ENCODE measurements around the gene RGPD8.
"Not testable (repeated sequence)": the region's sequence is repeated elsewhere in the genome, so short reads cannot be mapped to it uniquely, and the experiment has no call there.

RGPD8 gene

DNA sequence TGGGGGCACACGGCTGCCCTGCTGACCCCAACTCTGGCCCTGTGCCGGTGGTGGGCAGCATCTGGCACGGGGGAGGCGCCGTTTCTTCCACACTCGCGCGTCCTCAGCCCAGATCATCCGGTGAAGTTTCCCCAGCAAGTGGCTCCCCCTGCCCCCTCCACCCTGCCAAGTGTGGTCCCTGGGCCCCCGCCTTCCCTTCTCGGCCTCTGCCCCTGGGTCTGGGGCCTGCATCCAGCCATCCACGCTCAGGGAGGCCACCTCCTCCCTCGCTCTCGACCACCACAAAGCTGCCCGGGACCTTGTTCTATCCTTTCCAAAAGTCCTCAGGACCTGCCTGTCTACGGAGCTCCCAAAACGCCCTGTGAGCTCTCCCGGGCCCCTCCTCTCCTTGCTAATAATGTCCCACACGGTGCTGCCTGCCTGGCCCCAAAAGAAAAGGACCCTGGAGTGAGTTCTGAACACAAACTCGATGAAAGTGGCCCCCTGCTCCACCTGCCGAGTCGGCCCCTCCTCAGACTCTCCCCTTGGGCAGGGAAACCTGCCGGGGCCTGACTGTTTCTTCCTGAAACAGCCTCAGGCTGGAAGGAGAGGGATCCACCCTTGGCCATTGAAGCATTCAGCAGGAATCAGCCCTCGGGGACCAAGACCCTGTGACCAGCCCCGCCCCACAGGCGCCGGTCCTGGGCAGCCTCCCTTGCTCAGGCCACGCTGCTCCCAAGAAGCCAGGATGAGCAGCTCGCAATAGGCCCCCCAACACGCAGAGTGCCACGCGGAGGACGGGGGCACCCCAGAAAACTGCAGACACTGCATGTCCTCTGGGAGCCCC is 1.7 kb upstream of the RGPD8 start:
- not testable (repeated sequence) for DNase-seq

DNA sequence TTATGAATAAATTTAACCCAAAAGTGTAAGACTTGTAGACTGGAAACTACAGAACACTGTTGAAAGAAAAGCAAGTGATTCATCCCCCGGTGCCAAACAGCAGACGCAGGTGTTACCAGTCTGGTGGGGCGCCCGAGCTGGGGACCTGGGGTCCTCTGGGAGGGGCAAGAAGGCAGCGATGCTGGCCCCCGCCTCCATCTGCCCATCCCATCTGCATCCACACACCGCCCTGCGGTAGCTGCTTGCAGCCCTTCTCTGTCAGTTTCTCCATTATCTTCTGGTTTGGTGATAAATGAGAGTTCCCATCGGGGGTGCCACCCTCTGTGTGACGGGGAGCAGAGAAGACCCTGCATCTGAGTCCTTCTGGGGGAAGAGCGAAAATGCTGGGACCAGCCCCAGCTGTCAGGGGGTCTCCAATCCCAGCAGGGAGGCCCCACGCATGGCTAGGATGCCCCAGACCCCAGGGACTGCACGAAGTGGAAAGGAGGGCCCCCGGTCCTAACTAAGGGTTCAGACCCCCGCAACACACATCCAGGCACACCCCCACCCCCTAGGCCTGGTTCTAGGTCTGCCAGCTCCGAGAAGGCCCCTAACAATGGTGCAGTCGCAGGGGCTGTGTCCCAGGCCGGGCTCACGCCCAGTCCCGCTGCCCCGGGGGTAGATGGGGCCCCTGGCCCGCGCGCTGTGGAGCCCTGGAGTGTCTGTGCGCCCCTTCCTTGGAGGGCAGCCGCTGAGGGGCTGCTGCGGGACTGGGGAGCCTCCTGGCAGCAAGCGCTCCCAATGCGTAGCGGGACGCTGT is 686 bp upstream of the RGPD8 start:
- no peak for DNase-seq

DNA sequence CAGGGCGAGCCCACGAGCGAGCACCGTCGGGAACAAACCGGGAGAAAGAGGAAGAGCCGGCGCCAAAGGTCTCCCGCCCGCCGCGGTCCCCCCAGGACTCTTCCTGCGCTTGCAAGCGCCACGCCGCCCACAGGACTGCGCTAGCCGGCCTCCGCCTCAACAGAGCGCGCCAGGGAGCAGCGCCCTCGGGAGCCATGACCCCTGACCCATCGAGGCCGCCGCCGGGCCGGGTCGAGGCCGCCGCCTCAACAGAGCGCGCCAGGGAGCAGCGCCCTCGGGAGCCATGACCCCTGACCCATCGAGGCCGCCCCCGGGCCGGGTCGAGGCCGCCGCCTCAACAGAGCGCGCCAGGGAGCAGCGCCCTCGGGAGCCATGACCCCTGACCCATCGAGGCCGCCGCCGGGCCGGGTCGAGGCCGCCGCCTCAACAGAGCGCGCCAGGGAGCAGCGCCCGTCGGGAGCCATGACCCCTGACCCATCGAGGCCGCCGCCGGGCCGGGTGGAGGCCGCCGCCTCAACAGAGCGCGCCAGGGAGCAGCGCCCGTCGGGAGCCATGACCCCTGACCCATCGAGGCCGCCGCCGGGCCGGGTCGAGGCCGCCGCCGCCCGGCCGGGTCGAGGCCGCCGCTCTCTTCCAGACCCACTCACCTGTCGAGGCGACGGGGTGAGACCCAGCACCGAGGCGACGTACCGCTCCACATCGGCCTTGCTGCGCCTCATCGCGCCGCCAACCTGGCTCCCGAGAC is 538 bp downstream of the RGPD8 start:
- not testable (repeated sequence) for DNase-seq

DNA sequence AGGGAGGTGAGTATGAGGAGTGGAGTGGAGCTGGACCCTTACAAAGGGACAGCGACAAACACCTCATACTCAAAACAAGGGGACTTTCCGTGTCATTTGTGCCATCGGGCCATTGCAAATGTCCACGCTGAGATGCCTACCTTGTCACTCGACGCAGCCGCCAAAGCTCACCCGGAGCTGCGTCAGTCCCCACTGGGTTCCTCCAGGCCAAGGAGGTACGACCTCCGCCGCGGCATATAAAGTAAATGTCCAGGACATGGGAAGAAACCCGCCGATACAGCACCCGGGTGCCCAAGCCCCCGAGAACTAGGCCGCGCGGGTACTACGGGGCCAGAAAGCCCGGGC is 1.1 kb downstream of the RGPD8 start:
- not testable (repeated sequence) for DNase-seq

DNA sequence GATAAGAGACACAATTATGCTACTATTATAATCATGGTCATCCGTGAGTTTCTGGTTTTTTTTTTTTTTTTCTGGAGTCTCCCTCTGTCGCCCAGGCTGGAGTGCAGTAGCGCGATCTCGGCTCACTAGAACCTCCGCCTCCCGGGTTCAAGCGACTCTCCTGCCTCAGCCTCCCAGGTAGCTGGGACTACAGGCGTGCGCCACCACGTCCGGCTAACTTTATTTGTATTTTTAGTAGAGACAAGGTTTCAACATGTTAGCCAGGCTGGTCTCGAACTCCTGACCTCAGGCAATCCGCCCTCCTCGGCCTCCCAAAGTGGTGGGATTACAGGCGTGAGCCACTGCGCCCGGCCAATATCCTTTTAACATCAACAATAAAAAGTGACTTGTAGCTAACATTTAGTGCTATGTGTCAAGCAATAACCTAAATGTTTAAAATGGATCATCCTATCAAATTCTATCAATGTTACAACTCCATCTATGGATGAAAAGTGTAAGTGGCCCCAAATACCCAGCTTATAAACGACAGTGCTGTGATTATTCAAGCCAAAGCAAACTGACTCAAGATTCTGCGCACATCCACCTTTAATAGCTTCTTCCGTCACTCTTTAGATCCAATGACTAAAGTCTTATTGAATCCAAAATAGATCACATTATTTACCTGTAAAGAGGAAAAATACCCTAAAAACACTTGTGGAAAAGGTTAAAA is 1.7 kb downstream of the RGPD8 start:
- DNase-seq = not testable (repeated sequence)

DNA sequence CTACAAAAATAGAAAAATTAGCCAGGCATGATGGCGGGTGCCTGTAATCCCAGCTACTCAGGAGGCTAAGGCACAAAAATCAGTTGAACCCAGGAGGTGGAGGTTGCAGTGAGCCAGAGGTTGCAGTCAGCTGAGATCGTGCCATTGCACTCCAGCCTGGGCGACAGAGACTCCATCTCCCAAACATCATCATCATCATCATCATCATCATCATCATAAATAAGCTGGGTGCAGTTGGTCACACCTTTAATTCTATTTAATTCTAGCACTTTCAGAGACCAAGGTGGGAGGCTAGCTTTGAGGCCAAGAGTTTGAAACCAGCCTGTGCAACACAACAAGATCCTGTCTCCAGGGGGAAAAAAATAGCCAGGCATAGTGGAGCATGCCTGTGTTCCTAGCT is 8.9 kb downstream of the RGPD8 start:
- DNase-seq = not testable (repeated sequence)

DNA sequence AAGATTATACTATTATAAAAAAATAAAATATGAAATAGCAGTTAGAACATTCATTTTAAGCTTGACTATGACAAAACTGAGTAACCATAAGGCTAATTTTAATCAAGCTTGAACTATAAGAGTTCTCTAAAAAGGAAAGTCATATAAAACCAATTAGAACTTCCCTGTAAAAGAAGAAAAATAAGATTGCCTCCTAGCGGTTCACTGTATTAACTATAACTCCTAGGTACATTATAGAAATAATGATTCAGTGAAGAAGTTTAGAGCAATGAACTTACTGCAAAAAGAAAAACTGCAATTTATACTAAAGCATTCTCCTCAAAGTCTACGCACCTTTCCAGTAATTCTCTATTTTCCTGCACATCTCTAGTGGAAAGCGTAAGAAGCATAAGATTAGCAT is 16.6 kb downstream of the RGPD8 start:
- not testable (repeated sequence) for DNase-seq

DNA sequence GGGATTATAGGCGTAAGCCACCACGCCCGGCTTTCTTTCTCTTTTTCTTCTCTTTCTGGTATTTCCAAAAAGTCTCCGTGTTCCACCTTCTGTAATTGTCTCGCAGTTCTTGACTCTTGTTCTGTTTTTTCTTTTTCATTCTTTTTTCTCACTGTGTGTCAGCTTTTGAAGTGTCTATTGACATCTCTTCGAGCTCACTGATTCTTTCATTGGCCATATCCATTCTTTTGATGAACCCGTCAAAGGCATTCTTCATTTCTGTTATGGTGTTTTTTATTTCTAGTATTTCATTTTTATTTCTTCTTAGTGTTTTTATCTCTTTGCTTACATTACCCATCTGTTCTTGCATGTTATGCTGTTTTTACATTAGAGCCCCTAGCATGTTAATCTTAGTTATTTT is 73.4 kb downstream of the RGPD8 start:
- DNase-seq = not testable (repeated sequence)

DNA sequence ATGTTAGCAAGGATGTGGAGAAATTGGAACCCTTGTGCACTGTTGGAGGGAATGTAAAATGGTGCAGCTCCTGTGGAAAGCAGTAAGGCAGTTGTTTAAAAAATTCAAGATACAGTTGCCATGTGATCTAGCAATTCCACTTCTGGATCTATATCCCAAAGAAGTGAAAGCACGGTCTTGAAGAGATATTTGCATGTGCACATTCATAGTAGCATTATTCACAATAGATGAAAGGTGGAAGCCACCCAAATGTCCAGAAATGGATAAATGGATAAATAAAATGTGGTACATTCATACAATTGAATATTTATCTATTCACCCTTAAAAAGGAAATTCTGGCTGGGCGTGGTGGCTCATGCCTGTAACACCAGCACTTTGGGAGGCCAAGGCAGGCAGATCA is 79.1 kb downstream of the RGPD8 start:
- not testable (repeated sequence) for DNase-seq

DNA sequence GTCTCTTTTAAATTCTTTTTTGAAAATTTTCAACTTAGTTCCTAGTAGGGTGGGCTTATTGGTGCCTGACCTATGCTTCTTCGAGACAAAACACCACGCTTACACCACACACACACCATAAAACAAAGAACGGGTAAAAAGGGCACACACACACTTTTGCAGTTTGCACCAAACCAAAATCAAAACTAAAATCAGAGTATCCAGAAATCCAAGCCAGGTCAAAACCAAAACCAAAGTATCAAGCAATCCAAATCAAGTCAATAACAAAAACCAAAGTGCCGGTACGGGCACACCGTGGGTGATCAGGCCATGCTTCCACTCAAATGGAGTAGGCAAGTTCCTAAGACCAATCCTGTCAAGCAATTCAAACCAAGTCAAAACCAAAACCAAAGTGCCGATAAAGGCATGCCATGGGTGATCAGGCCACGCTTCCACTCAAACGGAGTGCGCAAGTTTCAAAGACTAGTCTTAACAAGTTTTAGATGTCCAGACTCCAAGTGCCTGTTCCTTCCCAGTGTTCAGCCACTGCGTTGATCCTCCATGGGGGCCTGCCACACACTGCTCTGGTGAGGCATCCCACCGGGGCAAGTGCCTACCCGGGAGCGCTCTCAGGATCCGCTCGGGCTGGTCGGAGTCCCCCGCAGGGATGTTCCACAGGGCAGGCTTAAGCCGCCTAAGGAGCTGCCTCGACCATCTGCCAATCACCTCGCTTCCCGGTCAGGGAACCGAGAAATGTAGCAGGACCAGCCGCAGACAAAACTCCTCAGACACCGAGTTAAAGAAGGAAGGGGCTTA is 80.4 kb downstream of the RGPD8 start:
- DNase-seq = not testable (repeated sequence)

DNA sequence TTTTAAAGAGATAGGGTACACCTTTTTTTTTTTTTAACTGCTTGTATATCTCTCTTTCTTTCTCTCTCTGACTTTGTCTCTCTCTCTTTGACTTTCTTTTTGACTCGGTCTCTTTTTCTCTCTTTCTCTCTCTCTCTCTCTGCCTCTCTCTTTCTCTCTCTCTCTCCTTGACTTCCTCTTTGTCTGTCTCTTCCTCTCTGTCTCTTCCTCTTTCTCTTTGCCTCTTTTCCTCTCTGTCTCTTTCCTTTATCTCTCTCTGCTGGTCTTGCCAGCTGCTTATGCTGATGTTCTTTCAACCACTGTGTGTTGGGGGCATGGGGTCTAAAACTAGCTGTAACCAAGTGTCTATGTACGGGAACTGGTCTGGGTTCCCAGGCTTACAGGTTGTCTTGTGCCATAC is 81.2 kb downstream of the RGPD8 start:
- not testable (repeated sequence) for DNase-seq

DNA sequence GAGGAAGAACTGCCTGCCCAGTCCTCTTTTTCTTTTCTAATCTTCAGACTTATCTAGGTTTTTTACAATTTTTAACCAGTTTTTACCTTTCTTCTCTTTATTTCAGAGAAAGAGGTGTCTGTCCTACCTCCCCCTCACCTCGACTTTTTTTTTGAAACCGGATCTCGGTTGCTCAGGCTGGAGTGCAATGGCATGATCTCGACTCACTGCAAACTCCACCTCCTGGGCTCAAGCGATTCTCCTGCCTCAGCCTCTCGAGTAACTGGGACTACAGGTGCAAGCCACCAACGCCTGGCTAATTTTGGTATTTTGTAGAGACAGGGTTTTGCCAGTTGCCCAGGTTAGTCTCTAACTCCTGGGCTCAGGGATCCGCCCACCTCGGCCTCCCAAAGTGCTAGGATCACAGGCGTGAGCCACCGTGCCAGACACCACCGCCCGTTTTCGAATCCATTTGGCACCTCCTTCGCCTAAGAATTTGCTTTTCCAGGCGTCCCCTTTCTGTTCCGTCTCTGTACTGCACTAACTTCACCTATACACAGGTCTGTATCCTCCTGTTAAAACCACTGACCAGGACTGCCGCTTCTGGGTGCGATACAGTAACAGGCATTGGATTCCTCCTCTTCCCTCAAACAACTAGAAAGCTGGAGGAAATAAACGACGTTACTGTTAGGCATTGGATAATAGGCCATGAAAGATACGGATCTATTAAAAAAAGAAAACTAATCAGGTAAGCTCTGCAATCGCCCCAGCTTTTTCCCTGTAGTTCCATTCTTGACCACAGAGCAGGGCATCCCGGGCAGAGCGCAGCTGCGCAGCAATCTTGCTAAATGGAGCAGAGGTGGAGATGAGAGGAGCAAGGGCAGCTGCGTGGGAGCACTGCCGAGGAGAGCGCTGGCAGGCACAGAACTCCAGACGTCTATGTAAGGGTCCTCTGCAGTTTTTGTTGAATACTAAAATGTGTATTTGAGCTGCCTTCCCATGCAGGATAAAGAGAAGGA is 88.1 kb downstream of the RGPD8 start:
- no peak for DNase-seq

DNA sequence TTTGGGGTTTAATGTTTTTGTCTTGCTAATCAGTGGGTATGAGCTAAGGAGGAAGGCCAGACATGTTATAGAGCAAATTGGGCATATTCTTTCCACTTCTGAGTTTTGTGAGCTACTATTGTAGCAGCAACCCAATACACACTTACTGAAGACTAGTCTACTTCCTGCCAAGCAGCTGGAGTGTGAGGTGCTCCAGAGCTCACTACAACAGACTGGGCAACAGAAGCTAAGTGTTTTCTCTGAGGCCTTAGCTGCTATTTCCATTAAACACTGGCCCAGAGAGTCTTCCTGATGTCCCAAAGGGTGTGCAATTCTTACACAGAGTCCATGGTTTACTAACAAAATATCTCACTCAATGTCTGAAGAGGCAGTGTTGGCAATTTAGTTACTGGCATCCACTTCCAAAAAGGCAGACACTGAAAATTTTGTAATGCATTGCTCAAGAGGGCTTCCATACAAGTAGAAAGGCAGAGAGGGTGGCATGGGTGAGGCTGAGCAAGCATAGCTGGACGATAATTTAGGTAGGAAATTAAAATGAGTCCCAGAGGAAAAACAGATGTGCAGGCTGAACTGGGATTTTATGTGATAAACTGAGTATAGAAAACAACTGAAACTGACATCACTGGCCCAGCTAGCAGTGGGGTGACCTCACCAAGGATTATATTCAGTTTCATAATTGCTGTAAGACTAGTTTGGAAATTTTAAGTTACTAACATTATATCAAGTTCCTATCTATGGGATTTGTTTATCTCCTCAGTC is 89.4 kb downstream of the RGPD8 start:
- DNase-seq = no peak

DNA sequence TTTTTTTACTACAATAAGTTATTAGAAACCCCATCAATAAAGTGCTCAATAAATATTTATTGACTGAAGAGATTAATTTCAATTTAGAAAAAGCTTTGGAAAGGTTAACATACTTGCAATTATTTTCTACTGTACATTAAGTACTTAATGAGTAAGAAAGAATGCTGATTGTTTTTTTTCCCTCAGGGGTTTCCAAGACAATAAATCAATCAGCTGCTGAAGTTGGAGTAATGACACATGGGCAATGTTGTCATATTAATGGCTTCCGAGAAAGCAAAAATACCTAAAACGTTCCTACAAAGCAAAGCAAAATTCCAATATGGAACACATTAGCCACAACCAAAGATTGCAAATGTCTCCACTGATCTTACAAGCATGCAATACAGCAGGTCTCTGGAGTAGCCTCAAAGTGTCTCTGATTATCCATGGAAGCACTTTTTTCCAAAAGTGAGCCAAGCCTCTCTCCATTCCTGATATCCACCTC is 91.3 kb downstream of the RGPD8 start:
- no peak for DNase-seq

DNA sequence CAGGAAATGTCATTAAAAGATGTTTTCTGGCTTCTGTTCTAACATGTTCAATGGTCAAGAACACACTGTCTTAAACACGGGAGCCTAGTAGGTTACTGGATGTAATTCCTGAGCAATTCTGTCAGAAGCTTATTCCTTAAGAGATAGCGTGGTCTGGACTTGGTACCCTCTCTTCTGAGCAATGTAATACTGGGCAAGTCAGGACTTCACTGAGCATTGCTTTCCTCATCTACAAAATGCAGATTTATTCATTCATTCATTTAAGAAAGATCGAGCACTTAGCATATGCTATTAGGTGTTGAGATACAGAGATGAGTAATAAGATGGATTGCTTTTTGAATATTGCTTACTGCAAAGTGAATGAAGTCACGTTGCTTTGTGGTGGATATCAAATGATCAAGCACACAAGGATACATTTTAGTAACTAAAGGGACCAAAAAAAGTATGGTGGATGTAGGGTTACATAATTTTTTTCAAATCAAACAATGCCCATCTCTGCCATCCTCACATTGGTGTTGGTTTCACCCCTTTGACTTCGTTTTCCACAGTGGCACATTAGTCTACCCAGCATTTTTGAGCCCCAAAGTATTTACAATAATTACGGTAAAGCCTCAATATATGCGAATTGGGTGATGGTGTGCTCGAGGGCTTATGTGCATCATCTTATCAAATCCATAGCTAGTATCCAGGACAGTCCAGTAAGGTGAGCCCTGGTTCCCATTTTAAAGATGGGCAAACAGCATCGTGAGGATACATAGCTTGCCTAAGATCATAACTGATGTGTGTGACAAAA is 92.8 kb downstream of the RGPD8 start:
- DNase-seq = no peak

DNA sequence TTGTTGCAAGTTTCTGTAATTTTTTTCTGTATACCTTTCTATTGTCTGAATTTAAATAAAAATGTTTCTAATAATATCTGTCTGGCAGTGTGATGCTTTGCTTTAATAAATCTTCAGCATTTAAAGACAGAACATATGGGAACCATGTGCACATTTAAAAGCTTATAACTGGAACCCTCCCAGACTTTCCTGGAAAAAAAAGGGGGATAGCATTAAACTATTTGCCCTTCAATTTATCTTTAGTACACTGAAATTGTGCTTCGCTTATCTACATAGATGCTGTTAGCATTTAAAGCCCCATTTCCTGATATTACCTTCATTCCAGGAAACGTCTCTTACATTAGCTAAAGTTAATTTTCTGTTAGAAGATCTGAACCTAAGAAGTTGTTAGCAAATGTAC is 93.5 kb downstream of the RGPD8 start:
- no peak for DNase-seq

DNA sequence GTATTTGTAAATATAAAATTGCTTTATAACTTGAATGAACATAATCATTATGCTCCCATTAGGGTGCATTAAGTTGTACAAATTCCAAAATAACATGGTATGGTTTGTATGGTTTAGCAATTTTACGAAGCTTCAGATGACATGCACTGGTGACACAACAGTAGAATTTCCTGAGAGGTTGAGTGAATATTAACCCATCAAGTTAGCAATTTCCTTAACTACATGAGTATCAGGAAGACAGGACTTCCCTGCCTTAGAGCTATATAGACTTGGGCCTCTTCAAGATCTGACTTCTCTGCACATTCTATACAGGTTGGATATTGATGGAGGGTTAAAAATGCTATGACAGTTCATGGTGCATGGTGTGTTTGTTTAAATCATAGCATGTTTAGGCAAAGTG is 97.8 kb downstream of the RGPD8 start:
- DNase-seq = no peak

DNA sequence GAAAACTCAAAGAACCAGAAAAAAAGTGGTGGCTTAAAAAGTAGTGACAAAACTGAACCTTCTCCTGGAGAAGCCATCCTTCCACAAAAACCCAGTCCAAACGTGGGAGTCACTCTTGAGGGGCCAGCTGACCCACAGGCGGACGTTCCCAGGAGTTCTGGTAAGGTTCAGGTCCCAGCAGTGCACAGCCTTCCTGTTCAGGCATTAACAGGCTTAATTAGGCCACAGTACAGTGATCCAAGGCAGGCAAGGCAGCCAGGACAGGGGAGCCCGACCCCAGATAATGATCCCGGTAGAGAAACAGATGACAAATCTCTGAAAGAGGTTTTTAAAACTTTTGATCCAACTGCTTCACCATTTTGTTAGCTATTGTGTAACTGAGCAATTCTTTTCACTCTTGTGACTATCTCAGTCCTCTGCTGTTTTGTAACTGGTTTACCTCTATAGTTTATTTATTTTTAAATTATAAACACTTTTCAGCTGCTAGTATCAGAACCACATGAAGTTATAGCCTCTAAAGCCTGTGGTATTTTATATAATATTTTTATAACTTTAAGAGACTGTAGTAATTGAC is 101.2 kb downstream of the RGPD8 start:
- no peak for DNase-seq

DNA sequence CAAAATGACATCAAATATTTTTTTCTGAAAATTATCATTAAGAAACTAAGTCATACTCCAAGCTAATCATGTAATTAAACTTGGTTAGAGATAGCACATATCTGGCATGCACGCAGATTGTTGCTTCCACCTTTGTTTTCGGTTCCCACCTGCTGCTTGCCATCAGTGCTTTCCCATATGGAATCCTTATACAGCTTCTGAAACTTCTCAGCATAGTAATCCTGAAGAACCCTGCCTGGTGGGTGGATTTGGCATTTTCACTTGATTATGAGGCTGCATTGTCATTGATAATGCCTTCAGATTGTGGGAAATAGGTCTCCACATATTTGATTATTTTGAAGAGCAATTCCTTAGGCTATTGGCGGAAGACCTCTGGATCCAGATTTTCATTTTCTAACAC is 110.5 kb downstream of the RGPD8 start:
- DNase-seq = no peak

Data from NCI-H146 (cell line).